OCI-LY7 (cell line): ENCODE results near the gene TMEM30B.
"Not testable (repeated sequence)": the region's sequence is repeated elsewhere in the genome, so short reads cannot be mapped to it uniquely, and the experiment has no call there.

Experiments
- EZH2phosphoT487 ChIP-seq: fragments of 200-600 bp; sonication (generic); IDR thresholded peaks from 2 replicates; pipeline ENCODE4 v1.6.1; 2018; ENCODE audit warnings: low read depth, borderline replicate concordance, mild to moderate bottlenecking, mixed run types, antibody characterized with exemption, low read length, moderate library complexity, mixed read lengths
- TF ChIP-seq, protein P1 (sequence below): fragments of 200-600 bp; sonication (generic); conservative IDR thresholded peaks from 2 replicates; pipeline ENCODE4 v1.5.1; 2014; ENCODE audit warnings: mild to moderate bottlenecking, antibody characterized with exemption, low read length, moderate library complexity, mixed read lengths

DNA sequence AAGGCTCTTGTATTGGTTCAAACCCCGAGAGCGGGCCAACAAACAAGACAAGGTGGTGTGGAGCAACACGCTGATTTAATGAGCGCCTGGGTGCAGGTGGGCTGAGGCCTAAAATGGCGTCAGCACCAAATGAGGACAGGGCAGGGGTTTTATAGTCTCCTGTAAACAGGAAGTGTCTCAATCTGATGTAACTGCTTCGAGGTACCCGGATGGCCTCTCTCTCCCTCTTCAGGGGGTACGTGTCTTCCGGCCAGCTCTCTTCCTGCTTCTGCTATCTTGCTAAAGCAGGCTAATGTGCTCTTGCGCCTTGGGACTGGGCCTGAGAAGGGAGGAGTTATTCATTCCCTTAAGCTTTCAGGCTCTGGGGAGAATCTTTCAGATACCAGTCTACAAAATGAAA, 41.9 kb downstream of the TMEM30B start:
- TF ChIP-seq, protein P1, sequence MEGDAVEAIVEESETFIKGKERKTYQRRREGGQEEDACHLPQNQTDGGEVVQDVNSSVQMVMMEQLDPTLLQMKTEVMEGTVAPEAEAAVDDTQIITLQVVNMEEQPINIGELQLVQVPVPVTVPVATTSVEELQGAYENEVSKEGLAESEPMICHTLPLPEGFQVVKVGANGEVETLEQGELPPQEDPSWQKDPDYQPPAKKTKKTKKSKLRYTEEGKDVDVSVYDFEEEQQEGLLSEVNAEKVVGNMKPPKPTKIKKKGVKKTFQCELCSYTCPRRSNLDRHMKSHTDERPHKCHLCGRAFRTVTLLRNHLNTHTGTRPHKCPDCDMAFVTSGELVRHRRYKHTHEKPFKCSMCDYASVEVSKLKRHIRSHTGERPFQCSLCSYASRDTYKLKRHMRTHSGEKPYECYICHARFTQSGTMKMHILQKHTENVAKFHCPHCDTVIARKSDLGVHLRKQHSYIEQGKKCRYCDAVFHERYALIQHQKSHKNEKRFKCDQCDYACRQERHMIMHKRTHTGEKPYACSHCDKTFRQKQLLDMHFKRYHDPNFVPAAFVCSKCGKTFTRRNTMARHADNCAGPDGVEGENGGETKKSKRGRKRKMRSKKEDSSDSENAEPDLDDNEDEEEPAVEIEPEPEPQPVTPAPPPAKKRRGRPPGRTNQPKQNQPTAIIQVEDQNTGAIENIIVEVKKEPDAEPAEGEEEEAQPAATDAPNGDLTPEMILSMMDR = not testable (repeated sequence)
- not testable (repeated sequence) for TF ChIP-seq EZH2phosphoT487
